Fibroblast of lung (primary cell): ENCODE results near the gene MTHFSD.

Source experiments
- CTCF ChIP-seq, 2 donors: IDR thresholded peaks in 1 of 2; conservative IDR thresholded peaks in 1 of 2; 1 replicate in 1 of 2; 2 replicates in 1 of 2; pipeline ENCODE4 v1.5.1; 2011 to 2012; ENCODE audit warnings: low read length in 2 of 2, control low read depth in 1 of 2, inconsistent platforms in 1 of 2, low read depth in 1 of 2, mild to moderate bottlenecking in 1 of 2
- EZH2 ChIP-seq: IDR thresholded peaks from 2 replicates; pipeline ENCODE4 v1.5.1; 2012; ENCODE audit warnings: low read length, control low read depth, mild to moderate bottlenecking; ENCODE audit errors: missing control alignments

- TF ChIP-seq CTCF (conservative IDR thresholded peaks at IDR 0.05 in 1 of 2, IDR thresholded peaks at IDR 0.05 in 1 of 2; ENCODE audit: low read depth in 1 of 2, low read length in 2 of 2) = no peak
- no peak for TF ChIP-seq EZH2
Measured at GRCh38 chr16:86545954-86546637, 8.9 kb downstream of the MTHFSD start.
